DND-41 (cell line): Measurements from ENCODE around the gene FANCD2OS.

Source experiments
- EZH2 ChIP-seq: IDR thresholded peaks from 3 replicates; pipeline ENCODE4 v1.6.1; 2012; ENCODE audit warnings: borderline replicate concordance, low read depth, mild to moderate bottlenecking, moderate library complexity, low read length, inconsistent platforms; ENCODE audit not compliant: severe bottlenecking
- TF ChIP-seq, protein P1 (sequence below): IDR thresholded peaks from 2 replicates; pipeline ENCODE4 v1.5.1; 2012; ENCODE audit warnings: borderline replicate concordance, low read length, moderate library complexity, mild to moderate bottlenecking; ENCODE audit not compliant: poor library complexity, severe bottlenecking; ENCODE audit errors: extremely low read depth

DNA sequence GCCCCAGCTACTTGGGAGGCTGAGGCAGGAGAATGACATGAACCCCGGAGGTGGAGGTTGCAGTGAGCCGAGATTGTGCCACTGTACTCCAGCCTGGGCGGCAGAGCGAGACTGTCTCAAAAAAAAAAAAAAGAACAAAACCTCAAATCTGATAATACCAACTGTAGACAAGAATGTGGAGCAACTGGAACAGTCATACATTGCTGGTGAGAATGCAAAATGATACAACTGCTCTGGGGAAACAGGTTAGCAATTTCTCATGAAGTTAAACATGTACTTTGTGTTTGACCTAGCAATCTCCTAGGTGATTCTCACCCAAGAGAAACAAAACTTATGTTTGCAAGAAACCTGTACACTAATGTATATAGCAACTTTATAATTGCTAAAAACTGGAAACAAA lies 29.1 kb upstream of the FANCD2OS start:
- TF ChIP-seq, protein P1, sequence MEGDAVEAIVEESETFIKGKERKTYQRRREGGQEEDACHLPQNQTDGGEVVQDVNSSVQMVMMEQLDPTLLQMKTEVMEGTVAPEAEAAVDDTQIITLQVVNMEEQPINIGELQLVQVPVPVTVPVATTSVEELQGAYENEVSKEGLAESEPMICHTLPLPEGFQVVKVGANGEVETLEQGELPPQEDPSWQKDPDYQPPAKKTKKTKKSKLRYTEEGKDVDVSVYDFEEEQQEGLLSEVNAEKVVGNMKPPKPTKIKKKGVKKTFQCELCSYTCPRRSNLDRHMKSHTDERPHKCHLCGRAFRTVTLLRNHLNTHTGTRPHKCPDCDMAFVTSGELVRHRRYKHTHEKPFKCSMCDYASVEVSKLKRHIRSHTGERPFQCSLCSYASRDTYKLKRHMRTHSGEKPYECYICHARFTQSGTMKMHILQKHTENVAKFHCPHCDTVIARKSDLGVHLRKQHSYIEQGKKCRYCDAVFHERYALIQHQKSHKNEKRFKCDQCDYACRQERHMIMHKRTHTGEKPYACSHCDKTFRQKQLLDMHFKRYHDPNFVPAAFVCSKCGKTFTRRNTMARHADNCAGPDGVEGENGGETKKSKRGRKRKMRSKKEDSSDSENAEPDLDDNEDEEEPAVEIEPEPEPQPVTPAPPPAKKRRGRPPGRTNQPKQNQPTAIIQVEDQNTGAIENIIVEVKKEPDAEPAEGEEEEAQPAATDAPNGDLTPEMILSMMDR = no peak
- no peak for TF ChIP-seq EZH2
